Neural cell (in vitro differentiated cells): ENCODE results near the gene TNS1. TPM values are rescaled to one million over a fixed set of nuclear protein-coding genes. Genes with fewer than 3 reads are reported as not detected.

Source experiments
- H2AFZ ChIP-seq: fragments of 200-600, 300-800 bp; sonication (generic), shearing (Covaris generic); 2 replicates; pipeline ENCODE4 v1.6.0; 2014; ENCODE audit warnings: low read depth, mild to moderate bottlenecking, antibody characterized with exemption, low read length, moderate library complexity
- H3F3A ChIP-seq: fragments of 200-600 bp; shearing (Covaris generic); 2 replicates; pipeline ENCODE4 v1.6.1; 2016; ENCODE audit warnings: mild to moderate bottlenecking, moderate library complexity, mixed read lengths, antibody characterized with exemption, low read length; ENCODE audit not compliant: insufficient read depth, poor library complexity, severe bottlenecking
- H3K27ac ChIP-seq: fragments of 200-600, 300-800 bp; sonication (generic), shearing (Covaris generic); 2 replicates; pipeline ENCODE4 v1.5.1; 2014; ENCODE audit warnings: mild to moderate bottlenecking, low read length, moderate library complexity
- H3K27me3 ChIP-seq: fragments of 300-800, 200-600 bp; sonication (generic), shearing (Covaris generic); 2 replicates; pipeline ENCODE4 v1.6.0; 2014; ENCODE audit warnings: mild to moderate bottlenecking, low read depth, low read length, moderate library complexity; ENCODE audit not compliant: insufficient read depth
- H3K36me3 ChIP-seq: fragments of 300-800, 200-600 bp; sonication (generic), shearing (Covaris generic); 2 replicates; pipeline ENCODE4 v1.5.1; 2014; ENCODE audit warnings: mild to moderate bottlenecking, antibody characterized with exemption, low read length, moderate library complexity; ENCODE audit not compliant: insufficient read depth
- H3K4me2 ChIP-seq: fragments of 300-800, 200-600 bp; sonication (generic), shearing (Covaris generic); 2 replicates; pipeline ENCODE4 v1.6.0; 2014; ENCODE audit warnings: mild to moderate bottlenecking, low read length
- H3K4me3 ChIP-seq: fragments of 300-800, 200-600 bp; sonication (generic), shearing (Covaris generic); 2 replicates; pipeline ENCODE4 v1.5.1; 2014; ENCODE audit warnings: mild to moderate bottlenecking, low read length, moderate library complexity
- H3K79me2 ChIP-seq: fragments of 200-600 bp; shearing (Covaris generic); replicated peaks from 2 replicates; pipeline ENCODE4 v1.6.0; 2014; ENCODE audit warnings: mild to moderate bottlenecking, low read length, moderate library complexity; ENCODE audit not compliant: insufficient read depth
- H3K9ac ChIP-seq: fragments of 300-800, 200-600 bp; sonication (generic), shearing (Covaris generic); 2 replicates; pipeline ENCODE4 v1.6.1; 2016; ENCODE audit warnings: mild to moderate bottlenecking, low read length, mixed read lengths
- H3K9me2 ChIP-seq: fragments of 200-600 bp; shearing (Covaris generic); 2 replicates; pipeline ENCODE4 v1.6.1; 2016; ENCODE audit warnings: mild to moderate bottlenecking, low read length, mixed read lengths; ENCODE audit not compliant: insufficient read depth
- H3K9me3 ChIP-seq: fragments of 200-600, 300-800 bp; sonication (generic), shearing (Covaris generic); 2 replicates; pipeline ENCODE4 v1.6.1; 2016; ENCODE audit warnings: mild to moderate bottlenecking, mixed run types, low read length, moderate library complexity, mixed read lengths
- H4K20me1 ChIP-seq: fragments of 200-600 bp; shearing (Covaris generic); 2 replicates; pipeline ENCODE4 v1.6.1; 2016; ENCODE audit warnings: mild to moderate bottlenecking, mixed run types; ENCODE audit not compliant: insufficient read depth
- CTCF ChIP-seq: fragments of 450-650 bp; IDR thresholded peaks from 2 replicates; pipeline ENCODE4 v1.5.1; 2014; ENCODE audit warnings: antibody characterized with exemption, mild to moderate bottlenecking, moderate library complexity; ENCODE audit not compliant: poor library complexity, severe bottlenecking
- EP300 ChIP-seq: fragments of 450-650 bp; conservative IDR thresholded peaks from 2 replicates; pipeline ENCODE4 v1.6.1; 2014; ENCODE audit warnings: antibody characterized with exemption, mild to moderate bottlenecking, moderate library complexity; ENCODE audit not compliant: poor library complexity, severe bottlenecking
- EZH2 ChIP-seq: fragments of 200-600, 300-800 bp; shearing (Covaris generic), sonication (generic); IDR thresholded peaks from 2 replicates; pipeline ENCODE4 v1.6.1; 2014; ENCODE audit warnings: antibody characterized with exemption, low read length, borderline replicate concordance, mild to moderate bottlenecking; ENCODE audit not compliant: insufficient read depth, poor library complexity, severe bottlenecking
- MXI1 ChIP-seq: fragments of 450-650 bp; conservative IDR thresholded peaks from 2 replicates; pipeline ENCODE4 v1.6.1; 2014; ENCODE audit warnings: antibody characterized with exemption, mild to moderate bottlenecking; ENCODE audit not compliant: poor library complexity, severe bottlenecking
- POLR2AphosphoS5 ChIP-seq: IDR thresholded peaks from 2 replicates; pipeline ENCODE4 v1.6.1; 2012
- RAD21 ChIP-seq: fragments of 450-650 bp; conservative IDR thresholded peaks from 2 replicates; pipeline ENCODE4 v1.6.1; 2014; ENCODE audit warnings: antibody characterized with exemption, mild to moderate bottlenecking, moderate library complexity
- REST ChIP-seq: IDR thresholded peaks from 2 replicates; pipeline ENCODE4 v1.6.1; 2012; ENCODE audit warnings: borderline replicate concordance
- SMC3 ChIP-seq: fragments of 450-650 bp; conservative IDR thresholded peaks from 2 replicates; pipeline ENCODE4 v1.6.1; 2014; ENCODE audit warnings: antibody characterized with exemption, mild to moderate bottlenecking, moderate library complexity; ENCODE audit not compliant: poor library complexity
- TAF1 ChIP-seq: IDR thresholded peaks from 2 replicates; pipeline ENCODE4 v1.6.1; 2012; ENCODE audit warnings: low read depth
- polyA plus RNA-seq: library from polyadenylated mRNA; depleted of rRNA; stranded (reverse); fragments of >200 nt; gene quantifications from 2 replicates; pipeline ENCODE4 v1.2.3, GENCODE V29; 2014

TNS1 gene
- polyA plus RNA-seq, 1 donor from 2014 or later, result 1.5 TPM

GRCh38 chr2:217983276-217984233, 19.2 kb downstream of the TNS1 start:
- H4K20me1 ChIP-seq, result no peaks in the 10 kb centered on the region
- H3K4me3 ChIP-seq, result no peak overlapping the region
- no peaks in the 10 kb centered on the region for H3K9me2 ChIP-seq
- no peak overlapping the region for H3K9ac ChIP-seq
- no peaks in the 10 kb centered on the region for H3F3A ChIP-seq
- H3K4me2 ChIP-seq, result no peak overlapping the region
- TF ChIP-seq EP300, result no peak
- no peak for TF ChIP-seq POLR2AphosphoS5
- TF ChIP-seq REST, result no peak
- TF ChIP-seq EZH2, result no peak
- TF ChIP-seq TAF1, result no peak
- no peak for TF ChIP-seq MXI1
- TF ChIP-seq CTCF, result no peak
- no peak for TF ChIP-seq RAD21
- no peak for TF ChIP-seq SMC3
- no peak overlapping the region for H3K27ac ChIP-seq
- H3K79me2 ChIP-seq, result no peaks in the 10 kb centered on the region
- peaks cover 12% of the 10 kb centered on the region for H3K27me3 ChIP-seq
- no peaks in the 10 kb centered on the region for H3K9me3 ChIP-seq
- no peaks in the 10 kb centered on the region for H3K36me3 ChIP-seq
- H2AFZ ChIP-seq, result no peak overlapping the region

- Histone ChIP-seq H3K79me2 (no peaks in the 10 kb centered on the region), H3K9me3 (no peaks in the 10 kb centered on the region), H3K27ac (no peak overlapping the region), H4K20me1 (no peaks in the 10 kb centered on the region), H3K4me3 (no peak overlapping the region), H3F3A (no peaks in the 10 kb centered on the region), H3K9me2 (no peaks in the 10 kb centered on the region), H2AFZ (no peak overlapping the region), H3K27me3 (peaks cover 27% of the 10 kb centered on the region), H3K36me3 (no peaks in the 10 kb centered on the region), H3K4me2 (no peak overlapping the region), H3K9ac (no peak overlapping the region)
- TF ChIP-seq RAD21 (no peak), TAF1 (no peak), REST (no peak), SMC3 (no peak), EP300 (no peak), EZH2 (no peak), MXI1 (no peak), POLR2AphosphoS5 (no peak), CTCF (no peak)
These were observed 20.8 kb downstream of the TNS1 start for GRCh38 chr2:217981971-217982370.
